ENCODE data around the gene DDIT4. TPM values are rescaled to one million over a fixed set of nuclear protein-coding genes. Genes with fewer than 3 reads are reported as not detected.
A peak's percentile ranks its signal among the peaks of the same experiment; 100 is the strongest.
"Not testable (repeated sequence)": the region's sequence is repeated elsewhere in the genome, so short reads cannot be mapped to it uniquely, and the experiment has no call there.

Gene DDIT4
- total and polyA plus RNA-seq, 5 donors from 2014 or later: 62.1 to 403 (median 89.5) TPM

DNA sequence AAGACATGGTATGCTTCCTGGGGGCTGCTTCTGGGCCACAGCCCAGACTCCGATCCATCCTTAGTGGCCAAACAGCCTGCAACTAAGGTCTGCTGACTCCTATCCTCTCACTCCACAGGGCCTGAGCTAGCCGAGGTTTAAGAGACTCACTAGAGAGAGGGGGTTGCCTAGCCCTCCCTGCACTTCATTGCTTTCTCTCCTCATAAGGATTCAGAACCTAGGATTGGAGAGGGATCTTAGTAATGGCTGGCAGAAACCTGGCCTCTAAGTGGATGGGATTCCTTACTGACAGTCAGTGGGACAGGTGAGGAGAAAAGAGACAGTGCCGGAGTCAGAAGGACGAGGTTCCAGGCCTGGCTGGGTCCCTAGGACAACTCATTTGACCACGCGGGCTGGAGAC is 8.2 kb upstream of the DDIT4 start:
- H3K4me1 ChIP-seq (ENCODE audit: control insufficient read depth, insufficient read depth, low read length, poor library complexity, severe bottlenecking): peaks cover 35% of the 10 kb centered on the region
- Mint-ChIP-seq H3K36me3 (no peaks in the 10 kb centered on the region), H3K4me1 (peaks cover 0 to 48% (median 25%) of the 10 kb centered on the region in 4 donors), H3K4me3 (peak overlapping the region in 1 of 4 donors; percentile 49), H3K27me3 (peaks cover 4% of the 10 kb centered on the region), H3K9me3 (no peaks in the 10 kb centered on the region), H3K27ac (peak overlapping the region in 1 of 3 donors; percentile 54)
- H3K4me3 ChIP-seq (ENCODE audit: low read depth, low read length): no peak overlapping the region
- DNase-seq (no peak), ATAC-seq (ENCODE audit: low read depth in 2 of 2) (no peak)
- no peak overlapping the region for H3K27ac ChIP-seq (ENCODE audit: insufficient read depth, low read length, poor library complexity, severe bottlenecking)
- H3K36me3 ChIP-seq (ENCODE audit: control insufficient read depth, insufficient read depth, low read length): no peaks in the 10 kb centered on the region
- no peaks in the 10 kb centered on the region for H3K9me3 ChIP-seq (ENCODE audit: control insufficient read depth in 2 of 2, low read length in 2 of 2)
- no peaks in the 10 kb centered on the region for H3K27me3 ChIP-seq (ENCODE audit: control insufficient read depth, insufficient read depth, low read length)

GRCh38 chr10:72265990-72266865 is 7.5 kb upstream of the DDIT4 start:
- H3K36me3 Mint-ChIP-seq: no peaks in the 10 kb centered on the region
- Histone ChIP-seq H3K4me1 (ENCODE audit: control insufficient read depth, insufficient read depth, low read length, poor library complexity, severe bottlenecking) (peaks cover 28% of the 10 kb centered on the region), H3K27me3 (ENCODE audit: control insufficient read depth, insufficient read depth, low read length) (no peaks in the 10 kb centered on the region), H3K4me3 (ENCODE audit: low read depth, low read length) (no peak overlapping the region), H3K27ac (ENCODE audit: insufficient read depth, low read length, poor library complexity, severe bottlenecking) (no peak overlapping the region), H3K9me3 (ENCODE audit: control insufficient read depth in 2 of 2, low read length in 2 of 2) (no peaks in the 10 kb centered on the region), H3K36me3 (ENCODE audit: control insufficient read depth, insufficient read depth, low read length) (no peaks in the 10 kb centered on the region)
- H3K4me1 Mint-ChIP-seq: peaks cover 4 to 47% (median 22%) of the 10 kb centered on the region in 4 donors
- H3K27me3 Mint-ChIP-seq: no peaks in the 10 kb centered on the region
- no peak overlapping the region for H3K4me3 Mint-ChIP-seq
- ATAC-seq (ENCODE audit: low read depth in 2 of 2) (no peak), DNase-seq (no peak)
- H3K27ac Mint-ChIP-seq: peak overlapping the region in 2 of 3 donors; percentile 20 to 54
- H3K9me3 Mint-ChIP-seq: no peaks in the 10 kb centered on the region

GRCh38 chr10:72267381-72267780 is 6.3 kb upstream of the DDIT4 start:
- no peaks in the 10 kb centered on the region for H3K27me3 Mint-ChIP-seq
- H3K36me3 Mint-ChIP-seq: no peaks in the 10 kb centered on the region
- ATAC-seq (ENCODE audit: low read depth in 2 of 2) (no peak), DNase-seq (no peak)
- H3K4me1 Mint-ChIP-seq: peaks cover 5 to 38% (median 16%) of the 10 kb centered on the region in 4 donors
- H3K4me3 ChIP-seq (ENCODE audit: low read depth, low read length): no peak overlapping the region
- H3K4me3 Mint-ChIP-seq: no peak overlapping the region
- H3K27me3 ChIP-seq (ENCODE audit: control insufficient read depth, insufficient read depth, low read length): no peaks in the 10 kb centered on the region
- H3K9me3 ChIP-seq (ENCODE audit: control insufficient read depth in 2 of 2, low read length in 2 of 2): no peaks in the 10 kb centered on the region
- H3K9me3 Mint-ChIP-seq: no peaks in the 10 kb centered on the region
- H3K27ac ChIP-seq (ENCODE audit: insufficient read depth, low read length, poor library complexity, severe bottlenecking): no peak overlapping the region
- peaks cover 18% of the 10 kb centered on the region for H3K4me1 ChIP-seq (ENCODE audit: control insufficient read depth, insufficient read depth, low read length, poor library complexity, severe bottlenecking)
- H3K36me3 ChIP-seq (ENCODE audit: control insufficient read depth, insufficient read depth, low read length): no peaks in the 10 kb centered on the region
- H3K27ac Mint-ChIP-seq: peak overlapping the region in 1 of 3 donors; percentile 55

- peak overlapping the region in 1 of 3 donors; percentile 55 for H3K27ac Mint-ChIP-seq
Observed at GRCh38 chr10:72267819-72268399, 5.8 kb upstream of the DDIT4 start.

DNA sequence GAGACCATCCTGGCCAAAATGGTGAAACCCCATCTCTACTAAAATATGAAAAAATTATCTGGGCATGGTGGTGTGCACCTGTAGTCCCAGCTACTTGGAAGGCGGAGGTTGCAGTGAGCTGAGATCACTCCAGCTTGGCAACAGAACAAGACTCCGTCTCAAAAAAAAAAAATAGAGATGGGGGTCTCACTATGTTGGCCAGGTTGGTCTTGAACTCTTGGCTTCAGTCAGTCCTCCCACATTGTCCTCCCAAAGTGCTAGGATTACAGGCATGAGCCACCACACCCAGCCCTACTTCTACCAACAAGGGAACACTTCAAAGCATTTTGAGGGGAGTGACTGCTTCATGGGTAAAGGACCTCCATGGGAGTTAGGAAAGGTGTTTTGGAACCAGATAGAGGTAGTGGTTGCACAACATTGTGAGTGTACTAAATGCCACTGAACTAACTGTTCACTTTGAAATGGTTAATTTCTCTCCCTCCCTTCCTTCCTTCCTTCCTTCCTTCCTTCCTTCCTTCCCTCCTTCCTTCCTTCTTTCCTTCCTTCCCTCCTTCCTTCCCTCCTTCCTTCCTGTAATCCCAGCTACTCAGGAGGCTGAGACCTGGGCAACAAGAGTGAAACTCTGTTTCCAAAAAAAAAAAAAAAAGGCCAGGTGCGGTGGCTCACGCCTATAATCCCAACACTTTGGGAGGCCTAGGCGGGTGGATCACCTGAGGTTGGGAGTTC is 5.1 kb upstream of the DDIT4 start:
- ATAC-seq (ENCODE audit: low read depth in 2 of 2); H3K27me3 Mint-ChIP-seq; DNase-seq; H3K4me3 ChIP-seq (ENCODE audit: low read depth, low read length); H3K9me3 Mint-ChIP-seq; H3K36me3 ChIP-seq (ENCODE audit: control insufficient read depth, insufficient read depth, low read length); H3K9me3 ChIP-seq (ENCODE audit: control insufficient read depth in 2 of 2, low read length in 2 of 2); H3K36me3 Mint-ChIP-seq; H3K27me3 ChIP-seq (ENCODE audit: control insufficient read depth, insufficient read depth, low read length); H3K4me3 Mint-ChIP-seq; H3K27ac ChIP-seq (ENCODE audit: insufficient read depth, low read length, poor library complexity, severe bottlenecking): not testable (repeated sequence)
- peaks cover 17% of the 10 kb centered on the region for H3K4me1 ChIP-seq (ENCODE audit: control insufficient read depth, insufficient read depth, low read length, poor library complexity, severe bottlenecking)
- Mint-ChIP-seq H3K4me1 (peaks cover 5 to 36% (median 17%) of the 10 kb centered on the region in 4 donors), H3K27ac (peak overlapping the region in 1 of 3 donors; percentile 42)

More at GRCh38 chr10:72267819-72268399, 5.8 kb upstream of the DDIT4 start:
- Histone ChIP-seq H3K27ac (ENCODE audit: insufficient read depth, low read length, poor library complexity, severe bottlenecking) (no peak overlapping the region), H3K9me3 (ENCODE audit: control insufficient read depth in 2 of 2, low read length in 2 of 2) (no peaks in the 10 kb centered on the region), H3K36me3 (ENCODE audit: control insufficient read depth, insufficient read depth, low read length) (no peaks in the 10 kb centered on the region), H3K4me1 (ENCODE audit: control insufficient read depth, insufficient read depth, low read length, poor library complexity, severe bottlenecking) (peaks cover 18% of the 10 kb centered on the region), H3K4me3 (ENCODE audit: low read depth, low read length) (no peak overlapping the region), H3K27me3 (ENCODE audit: control insufficient read depth, insufficient read depth, low read length) (no peaks in the 10 kb centered on the region)
- ATAC-seq (ENCODE audit: low read depth in 2 of 2) (no peak), DNase-seq (no peak)
- H3K9me3 Mint-ChIP-seq: no peaks in the 10 kb centered on the region
- H3K36me3 Mint-ChIP-seq: no peaks in the 10 kb centered on the region
- no peak overlapping the region for H3K4me3 Mint-ChIP-seq
- H3K27me3 Mint-ChIP-seq: no peaks in the 10 kb centered on the region
- H3K4me1 Mint-ChIP-seq: peaks cover 5 to 39% (median 18%) of the 10 kb centered on the region in 4 donors

DNA sequence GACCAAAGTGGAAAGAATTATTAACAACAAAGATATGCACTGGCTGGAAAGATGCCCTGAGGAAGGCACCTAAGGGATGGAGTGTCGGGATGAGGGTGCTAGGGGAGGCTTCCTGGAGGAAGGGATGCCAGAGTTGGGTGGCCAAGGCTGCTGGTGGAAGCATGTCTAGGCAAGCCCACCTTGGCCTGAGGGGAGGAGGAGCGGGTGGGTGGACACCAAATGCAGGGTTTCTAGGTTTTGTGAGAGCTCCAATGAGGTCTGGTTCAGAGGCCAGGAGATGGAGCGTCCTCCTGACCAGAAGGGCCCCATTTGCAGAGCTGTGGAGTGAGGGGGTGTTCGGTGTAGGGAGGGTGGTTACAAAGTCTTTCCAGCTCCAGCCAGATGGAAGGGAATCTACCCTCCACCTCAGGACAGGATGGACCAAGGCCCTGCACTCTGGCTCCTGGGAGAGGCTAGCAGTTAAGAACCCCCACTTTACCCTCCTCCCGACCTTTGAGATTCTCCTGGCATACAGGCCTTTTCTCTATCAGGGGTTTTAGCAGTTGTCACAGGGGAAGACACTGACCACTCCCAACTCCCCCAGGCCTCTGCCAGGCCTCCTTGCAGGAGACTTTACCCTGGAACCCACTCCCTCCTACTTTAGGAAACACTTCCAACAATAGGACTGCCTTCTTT is 3.0 kb upstream of the DDIT4 start:
- Mint-ChIP-seq H3K36me3 (peaks cover 13% of the 10 kb centered on the region), H3K4me3 (peak overlapping the region; percentile 18 to 89 (median 57)), H3K27me3 (no peaks in the 10 kb centered on the region), H3K27ac (peak overlapping the region in 2 of 3 donors; percentile 15 to 66), H3K4me1 (peaks cover 8 to 31% (median 20%) of the 10 kb centered on the region in 4 donors), H3K9me3 (no peaks in the 10 kb centered on the region)
- Histone ChIP-seq H3K4me1 (ENCODE audit: control insufficient read depth, insufficient read depth, low read length, poor library complexity, severe bottlenecking) (peaks cover 26% of the 10 kb centered on the region), H3K27ac (ENCODE audit: insufficient read depth, low read length, poor library complexity, severe bottlenecking) (no peak overlapping the region), H3K36me3 (ENCODE audit: control insufficient read depth, insufficient read depth, low read length) (peaks cover 4% of the 10 kb centered on the region), H3K4me3 (ENCODE audit: low read depth, low read length) (no peak overlapping the region), H3K9me3 (ENCODE audit: control insufficient read depth in 2 of 2, low read length in 2 of 2) (no peaks in the 10 kb centered on the region), H3K27me3 (ENCODE audit: control insufficient read depth, insufficient read depth, low read length) (no peaks in the 10 kb centered on the region)
- no peak for DNase-seq
- ATAC-seq (ENCODE audit: low read depth in 2 of 2): no peak

DNA sequence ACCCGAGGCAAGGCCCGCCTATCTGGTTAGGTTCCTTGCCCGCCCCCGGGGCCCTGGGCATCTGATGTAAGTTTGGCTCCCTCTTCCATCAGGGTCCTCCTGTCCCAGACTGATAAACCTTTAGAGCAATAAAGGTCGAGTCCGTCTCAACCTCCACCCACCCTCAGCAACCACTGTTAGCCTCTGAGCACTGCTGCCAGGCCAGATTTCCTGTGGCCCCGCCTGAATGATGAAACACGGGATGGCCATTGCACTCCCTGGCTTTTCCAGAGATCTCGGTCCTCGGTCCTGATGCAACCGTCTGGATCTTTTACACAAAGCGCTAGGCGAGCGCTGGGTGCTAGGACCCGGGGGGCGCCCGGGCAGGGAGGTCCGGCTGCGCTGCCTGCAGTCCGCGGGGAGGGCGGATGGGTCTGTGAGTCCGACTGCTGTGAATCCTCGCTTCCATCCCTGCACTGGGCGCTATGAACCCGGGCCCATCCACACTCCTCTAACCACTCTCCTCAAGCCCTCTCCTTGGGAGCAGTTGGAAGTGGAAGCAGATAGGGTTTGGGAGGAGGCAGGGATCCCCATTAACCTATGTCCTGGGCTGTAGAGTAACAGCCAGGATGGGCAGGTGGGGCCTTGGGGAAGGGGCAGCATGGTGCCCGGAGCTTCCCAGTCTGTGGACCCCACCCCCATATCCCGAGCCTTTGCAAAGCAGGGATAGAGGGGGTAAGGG is 875 bp upstream of the DDIT4 start:
- no peaks in the 10 kb centered on the region for H3K27me3 Mint-ChIP-seq
- Histone ChIP-seq H3K27me3 (ENCODE audit: control insufficient read depth, insufficient read depth, low read length) (no peaks in the 10 kb centered on the region), H3K4me3 (ENCODE audit: low read depth, low read length) (peak overlapping the region; percentile 74), H3K36me3 (ENCODE audit: control insufficient read depth, insufficient read depth, low read length) (peaks cover 7% of the 10 kb centered on the region), H3K9me3 (ENCODE audit: control insufficient read depth in 2 of 2, low read length in 2 of 2) (no peaks in the 10 kb centered on the region), H3K4me1 (ENCODE audit: control insufficient read depth, insufficient read depth, low read length, poor library complexity, severe bottlenecking) (peaks cover 34% of the 10 kb centered on the region), H3K27ac (ENCODE audit: insufficient read depth, low read length, poor library complexity, severe bottlenecking) (peak overlapping the region; percentile 89)
- no peak for DNase-seq
- no peaks in the 10 kb centered on the region for H3K9me3 Mint-ChIP-seq
- peaks cover 20% of the 10 kb centered on the region for H3K36me3 Mint-ChIP-seq
- H3K27ac Mint-ChIP-seq: peak overlapping the region in 2 of 3 donors; percentile 89 to 95
- H3K4me1 Mint-ChIP-seq: peaks cover 16 to 39% (median 25%) of the 10 kb centered on the region in 4 donors
- H3K4me3 Mint-ChIP-seq: peak overlapping the region; percentile 98
- no peak for ATAC-seq (ENCODE audit: low read depth in 2 of 2)
